ENCODE data around the gene PAX8.

DNA sequence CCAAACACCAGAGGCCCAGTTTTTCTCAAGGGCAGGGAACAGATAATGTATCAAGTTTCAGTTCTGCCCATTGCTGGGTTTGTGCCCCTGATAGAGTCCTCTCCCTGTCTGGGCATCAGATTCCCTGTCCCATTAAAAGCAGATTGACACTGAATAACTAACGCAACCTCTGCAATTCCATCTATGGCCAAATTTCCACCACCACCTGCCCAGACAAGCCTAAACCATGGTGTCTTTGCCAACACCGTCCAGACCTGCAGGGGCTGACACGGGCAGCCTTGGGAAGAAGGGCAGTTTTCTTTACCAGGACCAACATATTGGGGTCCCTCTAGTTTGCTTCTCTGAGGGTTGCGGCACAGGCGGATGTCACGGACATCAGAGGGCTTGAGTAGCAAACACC lies 26.4 kb upstream of the PAX8 start:
- no peak for TF ChIP-seq EZH2phosphoT487 (IDR thresholded peaks at IDR 0.05)
- TF ChIP-seq, protein P1, sequence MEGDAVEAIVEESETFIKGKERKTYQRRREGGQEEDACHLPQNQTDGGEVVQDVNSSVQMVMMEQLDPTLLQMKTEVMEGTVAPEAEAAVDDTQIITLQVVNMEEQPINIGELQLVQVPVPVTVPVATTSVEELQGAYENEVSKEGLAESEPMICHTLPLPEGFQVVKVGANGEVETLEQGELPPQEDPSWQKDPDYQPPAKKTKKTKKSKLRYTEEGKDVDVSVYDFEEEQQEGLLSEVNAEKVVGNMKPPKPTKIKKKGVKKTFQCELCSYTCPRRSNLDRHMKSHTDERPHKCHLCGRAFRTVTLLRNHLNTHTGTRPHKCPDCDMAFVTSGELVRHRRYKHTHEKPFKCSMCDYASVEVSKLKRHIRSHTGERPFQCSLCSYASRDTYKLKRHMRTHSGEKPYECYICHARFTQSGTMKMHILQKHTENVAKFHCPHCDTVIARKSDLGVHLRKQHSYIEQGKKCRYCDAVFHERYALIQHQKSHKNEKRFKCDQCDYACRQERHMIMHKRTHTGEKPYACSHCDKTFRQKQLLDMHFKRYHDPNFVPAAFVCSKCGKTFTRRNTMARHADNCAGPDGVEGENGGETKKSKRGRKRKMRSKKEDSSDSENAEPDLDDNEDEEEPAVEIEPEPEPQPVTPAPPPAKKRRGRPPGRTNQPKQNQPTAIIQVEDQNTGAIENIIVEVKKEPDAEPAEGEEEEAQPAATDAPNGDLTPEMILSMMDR (IDR thresholded peaks at IDR 0.05): no peak
